BJ (cell line): ENCODE results near the gene PGBD5. TPM values are rescaled to one million over a fixed set of nuclear protein-coding genes. Genes with fewer than 3 reads are reported as not detected.

Source experiments
- CTCF ChIA-PET: fragments of 350-600 bp; formaldehyde crosslinking; extraction: SDS; loops from one replicate; lab custom pipeline; 2021; ENCODE audit warnings: antibody characterized with exemption, inconsistent platforms; lab: Yijun Ruan, JAX
- POLR2A ChIA-PET: fragments of 300-600 bp; sonication (Branson Sonifier 250); formaldehyde crosslinking; extraction: SDS; loops from one replicate; lab custom pipeline; 2021; ENCODE audit warnings: antibody characterized with exemption; lab: Charles Lee
- DNase-seq: peaks from one replicate; pipeline ENCODE4 v3.0.0-alpha.2; 2011; ENCODE audit warnings: low read depth
- H3K27me3 ChIP-seq: 2 replicates; pipeline ENCODE4 v1.6.0; 2011; ENCODE audit warnings: low read length; ENCODE audit not compliant: control insufficient read depth, insufficient read depth
- H3K36me3 ChIP-seq: 2 replicates; pipeline ENCODE4 v1.5.1; 2011; ENCODE audit warnings: low read length; ENCODE audit not compliant: control insufficient read depth, insufficient read depth
- H3K4me3 ChIP-seq: 2 replicates; pipeline ENCODE4 v1.5.1; 2011; ENCODE audit warnings: low read depth, mild to moderate bottlenecking, control low read depth, low read length
- CTCF ChIP-seq: IDR thresholded peaks from 2 replicates; pipeline ENCODE4 v1.5.1; 2011; ENCODE audit warnings: low read depth, mild to moderate bottlenecking, control low read depth, inconsistent platforms, low read length, moderate library complexity; ENCODE audit not compliant: insufficient read depth
- polyA plus RNA-seq: library from polyadenylated mRNA; depleted of rRNA; stranded (reverse); fragments of >200 nt; gene quantifications from 2 replicates; pipeline ENCODE4 v1.2.3, GENCODE V29; 2011

The PGBD5 gene
- polyA plus RNA-seq, 1 experiment, result 0.07 TPM

GRCh38 chr1:230384380-230385157 is 41.6 kb downstream of the PGBD5 start:
- ChIA-PET POLR2A (no interaction called here), CTCF (no interaction called here)
- TF ChIP-seq CTCF, result no peak
- no peaks in the 10 kb centered on the region for H3K27me3 ChIP-seq
- DNase-seq, result no peak
- no peaks in the 10 kb centered on the region for H3K36me3 ChIP-seq
- no peak overlapping the region for H3K4me3 ChIP-seq

GRCh38 chr1:230383425-230383824 is 42.7 kb downstream of the PGBD5 start:
- DNase-seq, result no peak
- Histone ChIP-seq H3K4me3 (no peak overlapping the region), H3K27me3 (no peaks in the 10 kb centered on the region), H3K36me3 (no peaks in the 10 kb centered on the region)
- POLR2A ChIA-PET, result no interaction called here
- CTCF ChIA-PET, result no interaction called here
- TF ChIP-seq CTCF, result no peak

- no peak for DNase-seq
- no peak for TF ChIP-seq CTCF
- no peaks in the 10 kb centered on the region for H3K36me3 ChIP-seq
- no peak overlapping the region for H3K4me3 ChIP-seq
- no peaks in the 10 kb centered on the region for H3K27me3 ChIP-seq
- ChIA-PET POLR2A (no interaction called here), CTCF (no interaction called here)
Observed at GRCh38 chr1:230382001-230382491, 44.1 kb downstream of the PGBD5 start.

- no peak for DNase-seq
- ChIA-PET CTCF (no interaction called here), POLR2A (no interaction called here)
- no peaks in the 10 kb centered on the region for H3K27me3 ChIP-seq
- H3K36me3 ChIP-seq, result no peaks in the 10 kb centered on the region
- TF ChIP-seq CTCF, result no peak
- no peak overlapping the region for H3K4me3 ChIP-seq
Observed at GRCh38 chr1:230381585-230381984, 44.5 kb downstream of the PGBD5 start.

- TF ChIP-seq CTCF, result no peak
- no peak overlapping the region for H3K4me3 ChIP-seq
- ChIA-PET CTCF (no interaction called here), POLR2A (no interaction called here)
- H3K27me3 ChIP-seq, result no peaks in the 10 kb centered on the region
- H3K36me3 ChIP-seq, result no peaks in the 10 kb centered on the region
- no peak for DNase-seq
Observed at GRCh38 chr1:230381049-230381467, 45.1 kb downstream of the PGBD5 start.
